Fibroblast of skin of scalp (primary cell): ENCODE measurements around the gene ELN.
"Not testable (repeated sequence)": the region's sequence is repeated elsewhere in the genome, so short reads cannot be mapped to it uniquely, and the experiment has no call there.

Source experiments
- DNase-seq: peaks from one replicate; pipeline ENCODE4 v3.0.0-alpha.2; 2013

ELN gene

GRCh38 chr7:74001150-74001494 is 26.9 kb upstream of the ELN start:
- no peak for DNase-seq

GRCh38 chr7:74002474-74003017 is 25.4 kb upstream of the ELN start:
- DNase-seq: peak; percentile 72

DNA sequence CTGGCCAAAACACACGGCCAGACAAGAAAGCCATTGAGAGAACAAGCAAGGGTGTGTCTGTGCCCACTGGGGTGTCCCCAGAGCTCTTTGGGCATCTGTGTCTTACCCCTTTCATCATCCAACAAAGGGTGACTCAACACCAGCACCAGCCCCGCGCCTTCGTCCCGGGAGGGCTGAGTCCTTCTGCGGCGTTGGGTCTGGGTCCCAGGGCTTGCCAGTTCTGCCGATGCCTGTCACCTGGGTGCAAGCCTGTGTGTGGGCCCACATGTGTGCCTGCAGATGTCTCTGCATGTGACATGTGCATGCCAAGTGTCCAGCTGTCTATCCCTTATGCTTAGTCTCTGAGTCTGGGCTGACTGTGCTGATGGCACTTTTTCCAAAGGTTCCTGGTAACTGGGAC is 24.4 kb upstream of the ELN start:
- DNase-seq: peak; percentile 58

DNA sequence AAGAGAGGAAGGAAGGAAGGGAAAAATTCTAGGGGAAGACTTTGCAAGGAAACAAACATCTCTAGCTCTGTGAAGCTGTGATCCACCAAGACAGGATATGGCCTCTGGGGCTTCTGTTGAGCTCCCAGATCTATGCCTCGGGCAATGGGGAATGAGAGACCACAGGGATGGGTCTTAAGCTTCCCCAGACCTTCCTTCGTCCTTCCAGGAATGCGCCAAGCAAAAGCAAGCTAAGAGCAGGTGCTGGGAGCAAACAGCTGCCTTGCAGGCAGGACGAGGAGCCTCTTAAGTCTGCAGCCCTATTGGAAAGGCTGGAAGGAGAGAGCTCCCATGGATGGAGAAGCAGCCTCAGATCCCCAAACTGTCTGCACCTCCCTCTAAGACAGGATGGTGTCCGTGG is 21.9 kb upstream of the ELN start:
- DNase-seq: no peak

GRCh38 chr7:74006451-74007241 is 21.3 kb upstream of the ELN start:
- no peak for DNase-seq

- DNase-seq: no peak
Observed at GRCh38 chr7:74007242-74007567, 20.8 kb upstream of the ELN start.

DNA sequence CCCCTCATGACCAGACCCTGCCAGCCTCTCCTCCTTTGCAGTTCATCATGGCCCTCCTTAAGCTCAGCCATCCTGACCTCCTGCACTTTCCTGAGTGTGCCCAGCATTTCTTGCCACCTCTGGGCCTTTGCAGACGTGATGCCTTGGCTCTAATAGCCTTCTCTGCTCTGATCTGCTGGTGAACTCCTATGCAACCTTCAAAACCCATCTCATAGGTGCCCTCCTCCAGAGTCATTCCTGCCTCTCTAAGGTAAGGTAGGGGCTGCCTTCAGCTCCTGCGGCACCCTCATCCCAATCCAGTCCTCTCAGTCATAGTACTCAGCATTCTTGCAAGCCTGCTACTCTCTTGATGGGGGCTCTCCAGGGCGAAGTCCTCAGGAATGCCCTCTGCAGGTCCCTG is 19.3 kb upstream of the ELN start:
- no peak for DNase-seq

- DNase-seq: no peak
Observed at GRCh38 chr7:74009719-74010118, 18.3 kb upstream of the ELN start.

GRCh38 chr7:74010407-74010806 is 17.6 kb upstream of the ELN start:
- peak; percentile 90 for DNase-seq

- DNase-seq: not testable (repeated sequence)
Observed at GRCh38 chr7:74011421-74011820, 16.6 kb upstream of the ELN start.

GRCh38 chr7:74012842-74013249 is 15.1 kb upstream of the ELN start:
- peak; percentile 47 for DNase-seq

DNA sequence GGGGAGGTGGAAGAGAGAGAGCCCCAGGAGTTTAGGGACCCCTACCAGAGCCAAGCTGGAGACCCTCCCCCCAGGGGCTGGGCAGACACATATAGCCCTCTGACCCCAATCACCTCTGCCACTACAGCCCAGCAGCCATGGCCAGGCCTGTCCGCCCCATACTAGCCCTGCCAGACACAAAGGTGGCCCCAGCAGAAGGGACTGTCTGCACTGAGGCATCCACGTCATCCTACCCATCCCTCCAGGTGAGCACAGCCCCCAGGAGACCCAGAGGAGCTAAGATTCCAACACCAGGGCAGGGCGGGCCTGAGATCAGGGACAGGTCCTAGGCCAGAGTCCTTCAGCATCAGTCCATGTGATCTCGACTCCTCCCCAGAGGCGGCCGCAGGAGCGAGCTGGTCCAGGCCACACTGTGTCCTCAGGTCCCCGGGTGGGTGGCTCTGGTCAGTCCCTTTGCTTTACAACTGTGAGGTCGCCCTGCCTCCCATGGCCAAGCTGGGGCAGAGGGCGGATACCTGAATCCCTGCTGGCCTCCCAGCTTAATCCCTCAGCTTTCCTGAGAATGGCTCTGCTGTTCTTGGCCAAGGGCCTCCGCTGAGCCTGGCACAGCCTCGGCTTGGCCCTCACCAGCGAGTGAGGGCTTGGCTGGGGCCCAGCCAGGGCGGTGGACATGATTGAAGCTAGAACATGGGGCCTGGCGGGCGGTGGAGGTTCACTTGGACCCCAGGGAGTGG is 14.3 kb upstream of the ELN start:
- DNase-seq: no peak

GRCh38 chr7:74014931-74015330 is 13.0 kb upstream of the ELN start:
- no peak for DNase-seq

DNA sequence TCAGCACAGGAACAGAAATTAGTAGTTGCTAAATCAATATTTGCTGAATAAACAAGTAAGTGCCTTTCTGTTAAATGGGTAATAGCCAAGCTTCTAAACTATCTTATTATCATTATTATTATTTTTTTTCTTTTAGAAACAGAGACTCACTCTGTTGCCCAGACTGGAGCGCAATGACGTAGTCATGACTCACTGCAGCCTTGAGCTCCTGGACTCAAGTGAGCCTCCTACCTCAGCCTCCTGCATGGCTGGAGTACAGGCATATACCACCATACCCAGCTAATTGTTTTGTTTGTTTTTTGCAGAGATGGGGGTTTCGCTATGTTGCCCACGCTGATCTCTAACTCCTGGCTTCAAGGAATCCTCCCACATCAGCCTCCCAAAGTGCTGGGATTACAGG is 12.3 kb upstream of the ELN start:
- no peak for DNase-seq

DNA sequence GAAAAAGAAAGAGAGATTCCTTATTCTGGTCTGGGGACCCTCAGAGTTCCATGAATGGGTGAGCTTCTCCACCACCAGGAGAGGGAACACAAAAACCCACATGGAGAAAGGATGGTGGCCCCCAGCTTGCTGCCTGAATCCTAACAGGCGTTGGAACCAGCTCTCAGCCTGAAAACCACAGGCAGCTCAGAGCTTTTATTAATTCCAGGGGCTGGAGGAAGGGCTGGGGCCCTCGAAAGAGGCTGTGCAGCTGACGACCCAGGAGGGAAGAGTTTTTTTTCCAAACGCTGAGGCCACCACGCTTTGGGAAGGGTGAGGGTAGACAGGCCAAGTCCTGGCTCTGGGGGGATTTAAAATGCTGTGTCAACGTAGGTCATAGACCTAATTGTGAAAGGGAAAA is 10.8 kb upstream of the ELN start:
- DNase-seq: peak; percentile 76

- DNase-seq: no peak
Observed at GRCh38 chr7:74018246-74018895, 9.6 kb upstream of the ELN start.

- no peak for DNase-seq
Observed at GRCh38 chr7:74019149-74019548, 8.8 kb upstream of the ELN start.

DNA sequence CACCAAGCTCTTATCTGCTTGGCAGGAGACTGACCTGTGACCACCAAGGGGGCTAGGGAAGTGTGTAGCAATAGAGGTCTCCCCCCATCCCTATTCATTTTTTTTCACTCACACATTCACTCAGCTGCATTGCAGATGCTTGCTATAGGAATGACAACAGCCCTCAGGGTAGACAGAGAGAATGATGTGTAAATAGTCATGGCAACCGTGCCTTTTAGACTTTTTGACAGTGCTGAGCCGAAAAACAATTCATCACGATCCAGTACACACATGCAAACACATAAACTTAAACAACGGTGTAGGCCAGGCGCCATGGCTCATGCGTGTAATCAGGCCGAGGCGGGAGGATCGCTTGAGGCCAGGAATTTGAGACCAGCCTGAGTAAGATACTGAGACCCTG is 7.6 kb upstream of the ELN start:
- no peak for DNase-seq

DNA sequence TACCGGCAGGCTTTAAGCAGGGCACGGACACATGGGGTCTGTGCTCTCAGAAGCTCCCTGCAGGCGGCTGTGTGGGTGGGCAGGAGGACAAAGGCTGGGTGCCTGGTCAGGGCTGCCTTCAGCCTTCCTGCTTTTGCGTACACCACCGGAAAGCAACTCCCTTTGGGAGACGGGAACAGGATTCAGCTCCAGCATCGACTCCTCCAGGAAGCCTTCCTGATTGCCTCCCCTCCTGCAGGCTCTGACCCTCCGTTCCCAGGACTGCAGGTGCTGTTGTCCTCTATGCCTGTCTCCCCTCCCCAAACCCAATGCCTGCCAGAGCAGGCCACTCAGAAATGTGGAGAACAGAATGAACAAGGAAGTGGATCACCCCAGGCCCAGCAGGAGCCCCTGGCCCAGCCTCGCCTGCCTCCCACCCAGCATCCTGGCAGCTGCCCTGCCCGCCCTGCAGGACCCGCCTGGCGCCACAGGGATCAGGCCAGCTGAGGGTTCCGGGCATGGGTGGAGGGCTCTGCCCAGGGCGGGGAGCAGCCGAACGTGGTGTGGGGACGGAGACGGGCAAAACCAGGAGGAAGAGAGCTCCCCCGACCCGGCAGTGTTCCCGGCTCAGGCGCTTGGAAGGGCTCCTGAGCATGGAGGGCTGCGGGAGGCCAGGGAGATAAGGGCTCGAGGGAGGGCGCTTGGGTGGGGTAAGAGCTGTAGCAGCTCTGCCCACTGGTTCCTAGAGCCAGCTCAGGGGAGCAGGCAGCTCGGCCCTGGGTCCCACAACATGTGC is 6.2 kb upstream of the ELN start:
- DNase-seq: no peak

- DNase-seq: no peak
Observed at GRCh38 chr7:74022507-74022906, 5.5 kb upstream of the ELN start.

GRCh38 chr7:74023092-74023536 is 4.9 kb upstream of the ELN start:
- peak; percentile 83 for DNase-seq

GRCh38 chr7:74023786-74024185 is 4.2 kb upstream of the ELN start:
- DNase-seq: no peak

- DNase-seq: no peak
Observed at GRCh38 chr7:74025146-74025545, 2.8 kb upstream of the ELN start.
